RWPE2 (cell line): Measurements from ENCODE around the gene HCFC1R1.
"Not testable (repeated sequence)": the region's sequence is repeated elsewhere in the genome, so short reads cannot be mapped to it uniquely, and the experiment has no call there.

ENCODE experiments used
- ATAC-seq: fragments of 200-7000 bp; cut with Tn5 transposase; 3 replicates; pipeline ENCODE4 v1.9.1; 2021; ENCODE audit warnings: low read depth
- DNase-seq: peaks from one replicate; pipeline ENCODE4 v3.0.0-alpha.2; 2020; ENCODE audit warnings: low spot score
- H3K27ac ChIP-seq: fragments of 450-650 bp; 2 replicates; pipeline ENCODE4 v1.5.1; 2017; ENCODE audit warnings: mild to moderate bottlenecking; ENCODE audit not compliant: poor library complexity, severe bottlenecking
- H3K27me3 ChIP-seq: fragments of 250-450 bp; sonication (Bioruptor Pico); 2 replicates; pipeline ENCODE4 v1.5.1; 2021; ENCODE audit warnings: mild to moderate bottlenecking, moderate library complexity; ENCODE audit not compliant: insufficient read depth, poor library complexity, severe bottlenecking
- H3K36me3 ChIP-seq: fragments of 250-450 bp; sonication (Bioruptor Pico); 2 replicates; pipeline ENCODE4 v1.5.1; 2020; ENCODE audit warnings: low read depth, mild to moderate bottlenecking, moderate library complexity
- H3K4me1 ChIP-seq: fragments of 250-450 bp; sonication (Bioruptor Pico); 2 replicates; pipeline ENCODE4 v1.5.1; 2021; ENCODE audit warnings: mild to moderate bottlenecking, moderate library complexity; ENCODE audit not compliant: insufficient read depth, poor library complexity, severe bottlenecking
- H3K4me3 ChIP-seq: fragments of 250-450 bp; sonication (Bioruptor Pico); 2 replicates; pipeline ENCODE4 v1.5.1; 2021; ENCODE audit warnings: mild to moderate bottlenecking, moderate library complexity; ENCODE audit not compliant: severe bottlenecking
- H3K9me3 ChIP-seq: fragments of 250-450 bp; sonication (Bioruptor Pico); 2 replicates; pipeline ENCODE4 v1.5.1; 2021; ENCODE audit warnings: mild to moderate bottlenecking, moderate library complexity; ENCODE audit not compliant: severe bottlenecking
- TF ChIP-seq, protein P1 (sequence below): fragments of 450-650 bp; IDR thresholded peaks from one replicate; pipeline ENCODE4 v1.5.1; 2017; ENCODE audit warnings: mild to moderate bottlenecking, moderate library complexity; ENCODE audit not compliant: poor library complexity, severe bottlenecking

HCFC1R1 gene, protein sequence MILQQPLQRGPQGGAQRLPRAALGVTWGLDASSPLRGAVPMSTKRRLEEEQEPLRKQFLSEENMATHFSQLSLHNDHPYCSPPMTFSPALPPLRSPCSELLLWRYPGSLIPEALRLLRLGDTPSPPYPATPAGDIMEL

DNA sequence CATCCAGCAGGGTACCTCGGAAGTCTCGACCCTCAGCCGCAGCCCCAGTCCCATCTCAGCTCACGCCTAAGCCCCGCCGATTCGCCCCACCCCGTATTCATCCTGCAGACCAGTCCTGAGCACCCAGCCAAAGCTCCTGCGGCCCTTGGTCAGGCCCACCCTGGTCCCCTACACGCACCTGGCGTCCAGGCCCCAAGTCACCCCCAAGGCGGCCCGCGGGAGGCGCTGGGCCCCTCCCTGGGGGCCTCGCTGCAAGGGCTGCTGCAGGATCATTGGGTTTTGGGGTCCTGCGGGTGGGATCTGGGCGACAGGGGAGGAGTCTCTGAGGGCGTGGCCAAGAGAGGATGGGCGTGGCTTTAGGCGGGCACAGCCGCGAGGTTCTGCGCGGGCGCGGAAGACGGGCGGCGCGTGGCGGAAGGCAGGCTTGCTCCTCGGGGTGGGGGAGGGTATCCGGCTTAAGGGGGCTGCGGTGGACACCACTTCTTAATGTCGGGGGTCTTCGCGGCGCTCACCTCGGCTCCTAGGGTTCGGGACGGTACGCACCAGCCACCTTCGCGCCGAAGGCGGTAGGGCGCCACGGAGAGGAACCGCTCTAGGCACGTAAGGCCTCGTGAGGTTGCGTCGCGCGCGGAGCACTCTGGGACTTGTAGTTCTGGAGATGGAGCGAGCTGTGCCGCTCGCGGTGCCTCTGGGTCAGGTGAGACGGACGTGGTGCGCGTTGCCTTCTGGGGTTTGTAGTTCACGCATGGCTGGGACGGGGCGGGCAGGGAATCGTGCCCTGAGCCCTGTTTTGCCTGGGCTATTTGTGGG, at the start of gene HCFC1R1, which contains the start of gene THOC6:
Gene HCFC1R1 (minus strand): TSS at position 274 of the 810 bp plus-strand sequence. CDS start 1 bp downstream, at position 273.
Gene THOC6 (plus strand): TSS at position 367 of the 810 bp plus-strand sequence. CDS start 292 bp downstream, at position 659.
- no peaks in the 10 kb centered on the region for H3K9me3 ChIP-seq
- TF ChIP-seq, protein P1, sequence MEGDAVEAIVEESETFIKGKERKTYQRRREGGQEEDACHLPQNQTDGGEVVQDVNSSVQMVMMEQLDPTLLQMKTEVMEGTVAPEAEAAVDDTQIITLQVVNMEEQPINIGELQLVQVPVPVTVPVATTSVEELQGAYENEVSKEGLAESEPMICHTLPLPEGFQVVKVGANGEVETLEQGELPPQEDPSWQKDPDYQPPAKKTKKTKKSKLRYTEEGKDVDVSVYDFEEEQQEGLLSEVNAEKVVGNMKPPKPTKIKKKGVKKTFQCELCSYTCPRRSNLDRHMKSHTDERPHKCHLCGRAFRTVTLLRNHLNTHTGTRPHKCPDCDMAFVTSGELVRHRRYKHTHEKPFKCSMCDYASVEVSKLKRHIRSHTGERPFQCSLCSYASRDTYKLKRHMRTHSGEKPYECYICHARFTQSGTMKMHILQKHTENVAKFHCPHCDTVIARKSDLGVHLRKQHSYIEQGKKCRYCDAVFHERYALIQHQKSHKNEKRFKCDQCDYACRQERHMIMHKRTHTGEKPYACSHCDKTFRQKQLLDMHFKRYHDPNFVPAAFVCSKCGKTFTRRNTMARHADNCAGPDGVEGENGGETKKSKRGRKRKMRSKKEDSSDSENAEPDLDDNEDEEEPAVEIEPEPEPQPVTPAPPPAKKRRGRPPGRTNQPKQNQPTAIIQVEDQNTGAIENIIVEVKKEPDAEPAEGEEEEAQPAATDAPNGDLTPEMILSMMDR: no peak
- peaks cover 44% of the 10 kb centered on the region for H3K36me3 ChIP-seq
- peak within 1 kb of the TSS; percentile 89 for H3K4me3 ChIP-seq
- DNase-seq: peak; percentile 99
- peak within 1 kb of the TSS; percentile 100 for H3K27ac ChIP-seq
- H3K27me3 ChIP-seq: peaks cover 5% of the 10 kb centered on the region
- H3K4me1 ChIP-seq: peaks cover 10% of the 10 kb centered on the region
- peak; percentile 52 for ATAC-seq

DNA sequence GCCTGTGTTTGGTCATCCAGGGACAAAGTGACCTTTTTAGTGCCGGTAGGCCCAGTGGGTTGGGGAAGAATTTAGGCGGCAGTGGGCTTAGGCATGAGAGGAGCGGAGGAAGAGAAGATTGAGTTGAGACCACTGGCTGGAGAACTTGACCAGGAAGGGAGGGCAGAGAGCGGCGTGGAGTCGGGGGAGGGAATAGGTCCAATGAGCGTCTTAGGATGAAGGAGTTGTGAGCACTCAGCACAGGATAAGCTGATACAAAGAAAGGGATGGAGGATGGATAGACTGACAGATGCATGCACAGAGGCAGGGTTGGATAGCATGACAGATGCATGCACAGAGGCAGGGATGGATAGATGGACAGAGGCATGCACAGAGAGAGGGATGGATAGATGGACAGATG, 49.7 kb upstream of the HCFC1R1 start:
- Histone ChIP-seq H3K36me3 (no peaks in the 10 kb centered on the region), H3K27me3 (peaks cover 3% of the 10 kb centered on the region), H3K4me3 (no peak overlapping the region), H3K9me3 (no peaks in the 10 kb centered on the region), H3K4me1 (no peaks in the 10 kb centered on the region), H3K27ac (no peak overlapping the region)
- DNase-seq (no peak), ATAC-seq (no peak)
- TF ChIP-seq, protein P1: no peak

DNA sequence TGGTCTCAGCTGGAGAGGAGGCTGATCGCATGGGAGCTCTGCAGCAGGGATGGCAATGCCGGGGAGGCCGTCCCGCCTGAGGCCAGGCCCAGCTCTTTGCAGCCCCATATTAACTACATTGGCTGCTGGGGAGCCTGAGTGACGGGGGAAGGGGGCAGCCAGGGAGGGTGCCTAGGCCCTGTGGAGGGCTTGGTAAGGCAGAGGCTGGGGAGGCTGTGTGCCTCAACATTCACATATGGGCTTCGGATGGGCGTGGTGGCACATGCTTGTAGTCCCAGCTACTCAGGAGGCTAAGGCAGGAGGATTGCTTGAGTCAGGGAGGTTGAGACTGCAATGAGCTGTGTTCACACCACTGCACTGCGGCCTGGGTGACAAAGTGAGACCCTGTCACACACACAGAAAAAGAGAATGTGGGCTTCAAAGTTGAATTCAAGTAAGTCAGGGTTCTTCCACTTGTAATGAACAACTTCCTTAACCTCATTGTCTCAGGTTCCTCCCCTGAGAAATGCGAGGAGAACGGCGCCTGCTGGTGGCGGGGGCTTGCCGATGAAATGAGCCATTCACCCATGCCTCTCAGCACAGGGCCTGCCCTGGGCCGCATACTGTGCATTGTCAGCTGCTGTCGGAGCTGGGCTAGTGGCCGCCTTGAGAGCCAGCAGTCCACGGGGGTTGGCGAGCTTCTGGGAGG, 49.0 kb upstream of the HCFC1R1 start:
- not testable (repeated sequence) for H3K27ac ChIP-seq, H3K4me3 ChIP-seq, H3K36me3 ChIP-seq, H3K4me1 ChIP-seq, H3K27me3 ChIP-seq, DNase-seq, ATAC-seq, H3K9me3 ChIP-seq

DNA sequence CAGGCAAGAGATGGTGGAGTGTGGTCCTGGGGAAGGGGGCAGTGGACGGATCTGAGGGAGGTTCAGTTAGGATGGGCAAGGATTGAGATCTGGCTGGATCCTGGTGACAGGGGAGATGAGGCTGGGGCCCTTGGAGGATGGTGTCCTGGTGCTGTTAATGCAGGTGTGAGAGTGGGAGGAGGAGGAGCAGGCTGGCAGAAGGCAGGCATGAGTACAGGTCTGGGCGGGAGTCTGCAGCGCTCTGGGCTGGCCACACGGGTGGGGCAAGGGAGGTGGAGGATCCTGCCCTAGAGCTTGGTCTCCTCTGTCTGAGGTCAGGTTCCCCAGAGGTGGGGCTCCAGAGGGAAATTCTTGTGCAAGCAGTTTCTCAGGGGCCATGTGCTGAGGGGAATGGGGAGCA, 48.4 kb upstream of the HCFC1R1 start:
- not testable (repeated sequence) for DNase-seq, H3K4me1 ChIP-seq, H3K9me3 ChIP-seq, H3K27me3 ChIP-seq, H3K4me3 ChIP-seq, H3K36me3 ChIP-seq, H3K27ac ChIP-seq
- peak; percentile 38; the same call in 2 of the 3 replicates for ATAC-seq

DNA sequence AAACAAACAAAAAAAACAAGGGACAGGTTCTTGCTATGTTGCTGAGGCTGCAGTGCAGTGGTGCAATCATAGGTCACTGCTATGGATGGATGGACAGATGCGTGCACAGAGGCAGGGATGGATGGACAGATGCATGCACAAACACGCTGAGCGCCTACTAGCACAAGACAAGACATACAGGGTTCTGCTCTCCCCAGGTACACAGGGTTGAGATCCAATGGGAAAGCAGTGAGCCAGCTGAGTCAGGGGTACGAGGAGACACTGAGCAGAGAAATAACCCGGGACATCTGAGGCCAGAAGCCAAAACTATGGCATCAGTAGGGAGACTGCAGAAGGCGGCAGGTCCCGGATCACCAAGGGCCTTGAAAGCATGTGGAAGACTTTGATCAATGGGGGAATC, 47.9 kb upstream of the HCFC1R1 start:
- TF ChIP-seq, protein P1: no peak
- ATAC-seq: no peak

More for the DNA sequence above, 47.9 kb upstream of the HCFC1R1 start:
- Histone ChIP-seq H3K4me1 (no peaks in the 10 kb centered on the region), H3K4me3 (no peak overlapping the region), H3K27ac (no peak overlapping the region), H3K36me3 (no peaks in the 10 kb centered on the region), H3K9me3 (no peaks in the 10 kb centered on the region), H3K27me3 (peaks cover 3% of the 10 kb centered on the region)
- DNase-seq: no peak
